Measurements from ENCODE around the gene GRN.

- TF ChIP-seq CTCF (IDR thresholded peaks at IDR 0.05; ENCODE audit: low read length) (no peak), EZH2 (IDR thresholded peaks at IDR 0.05; ENCODE audit: borderline replicate concordance, low read length) (no peak)
These were observed 42.7 kb downstream of the GRN start for GRCh38 chr17:44387804-44388203.

Measured in OCI-LY1 (cell line).